DMS153 (cell line): ENCODE results near the gene MSX1.

ENCODE experiments used
- DNase-seq: peaks from one replicate; lab custom pipeline; 2025; lab: John Stamatoyannopoulos, UW

Gene MSX1

DNA sequence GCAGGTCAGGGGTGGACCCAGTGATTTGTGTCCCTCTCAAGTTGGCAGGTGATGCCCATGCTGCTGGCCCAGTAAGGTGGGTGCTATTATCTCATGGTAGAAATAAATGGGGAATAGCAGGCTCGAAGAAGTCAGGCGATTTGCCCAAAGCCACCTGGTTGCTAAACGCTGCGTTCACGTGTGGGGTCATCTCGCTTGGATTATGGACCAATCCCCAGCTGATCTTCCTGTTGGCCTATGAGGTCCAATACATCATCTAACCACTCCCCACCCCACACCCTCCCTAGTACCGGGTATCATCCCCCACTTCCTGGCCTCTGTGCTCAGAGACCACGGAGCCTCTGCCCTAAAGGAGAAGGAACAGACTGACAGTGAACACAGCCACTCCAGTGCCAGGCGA, 18.3 kb upstream of the MSX1 start:
- no peak for DNase-seq

GRCh38 chr4:4842476-4843441, 16.7 kb upstream of the MSX1 start:
- DNase-seq, result no peak

GRCh38 chr4:4843635-4844291, 15.7 kb upstream of the MSX1 start:
- no peak for DNase-seq

DNA sequence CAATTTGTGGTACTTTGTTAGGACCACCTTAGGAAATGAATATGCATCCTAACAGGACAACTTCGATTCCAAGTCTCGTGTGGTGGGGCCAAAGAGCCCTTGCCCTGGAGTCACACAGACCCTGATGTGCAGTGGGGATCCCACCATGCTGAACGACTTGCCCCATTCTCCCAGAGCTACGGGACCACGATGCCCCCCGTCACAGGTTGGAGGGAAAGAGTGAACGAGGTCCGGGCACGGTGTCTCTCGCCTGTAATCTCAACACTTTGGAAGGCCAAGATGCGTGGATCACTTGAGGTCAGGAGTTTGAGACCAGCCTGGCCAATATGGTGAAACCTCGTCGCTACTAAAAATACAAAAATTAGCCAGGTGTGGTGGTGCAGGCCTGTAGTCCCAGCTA, 14.4 kb upstream of the MSX1 start:
- no peak for DNase-seq

GRCh38 chr4:4847011-4847410, 12.5 kb upstream of the MSX1 start:
- no peak for DNase-seq

GRCh38 chr4:4848540-4848939, 10.9 kb upstream of the MSX1 start:
- no peak for DNase-seq

DNA sequence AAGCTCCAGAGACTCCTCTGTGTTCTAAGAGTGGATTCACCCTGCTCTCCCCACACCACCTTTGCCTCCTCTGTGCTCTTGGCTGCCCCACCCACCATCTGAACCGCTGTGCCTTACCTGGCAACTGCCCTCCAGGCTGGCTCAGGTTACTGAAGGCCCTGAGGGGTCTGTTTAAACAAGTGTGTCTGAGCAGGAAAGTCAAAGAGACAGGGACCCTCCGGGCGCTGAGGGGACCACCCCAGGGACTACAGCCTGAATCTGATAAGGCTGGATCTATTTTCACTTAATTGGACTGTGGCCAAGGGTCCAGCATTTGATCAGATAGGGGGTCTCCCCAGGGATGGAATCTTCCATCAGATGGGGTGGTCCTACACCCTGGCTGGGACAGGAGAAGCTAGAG, 10.4 kb upstream of the MSX1 start:
- no peak for DNase-seq

GRCh38 chr4:4849524-4850193, 9.8 kb upstream of the MSX1 start:
- DNase-seq, result no peak

- DNase-seq, result no peak
These were observed 8.4 kb upstream of the MSX1 start for GRCh38 chr4:4851081-4851480.

DNA sequence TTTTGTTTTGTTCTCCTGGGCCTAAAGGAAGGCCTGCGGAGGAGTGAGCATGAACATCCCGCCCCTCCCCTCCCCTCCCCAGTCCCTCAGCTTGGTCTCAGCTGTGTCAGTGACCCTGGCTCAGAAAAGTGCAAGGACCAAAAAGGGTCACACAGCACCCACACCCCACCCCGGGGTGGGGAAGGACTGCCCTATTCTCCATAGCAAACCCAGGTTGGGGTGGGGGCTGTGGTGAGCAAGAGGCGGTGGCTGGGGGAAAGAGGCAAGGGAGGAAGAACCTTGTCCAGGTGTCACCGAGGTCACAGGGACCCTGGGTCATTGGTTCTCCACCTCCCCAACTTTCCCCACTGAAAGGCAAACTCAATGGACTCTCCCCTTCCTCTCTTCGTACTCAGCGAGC, 7.6 kb upstream of the MSX1 start:
- no peak for DNase-seq

GRCh38 chr4:4852591-4853362, 6.7 kb upstream of the MSX1 start:
- no peak for DNase-seq

- DNase-seq, result no peak
These were observed 6.1 kb upstream of the MSX1 start for GRCh38 chr4:4853371-4853823.

DNA sequence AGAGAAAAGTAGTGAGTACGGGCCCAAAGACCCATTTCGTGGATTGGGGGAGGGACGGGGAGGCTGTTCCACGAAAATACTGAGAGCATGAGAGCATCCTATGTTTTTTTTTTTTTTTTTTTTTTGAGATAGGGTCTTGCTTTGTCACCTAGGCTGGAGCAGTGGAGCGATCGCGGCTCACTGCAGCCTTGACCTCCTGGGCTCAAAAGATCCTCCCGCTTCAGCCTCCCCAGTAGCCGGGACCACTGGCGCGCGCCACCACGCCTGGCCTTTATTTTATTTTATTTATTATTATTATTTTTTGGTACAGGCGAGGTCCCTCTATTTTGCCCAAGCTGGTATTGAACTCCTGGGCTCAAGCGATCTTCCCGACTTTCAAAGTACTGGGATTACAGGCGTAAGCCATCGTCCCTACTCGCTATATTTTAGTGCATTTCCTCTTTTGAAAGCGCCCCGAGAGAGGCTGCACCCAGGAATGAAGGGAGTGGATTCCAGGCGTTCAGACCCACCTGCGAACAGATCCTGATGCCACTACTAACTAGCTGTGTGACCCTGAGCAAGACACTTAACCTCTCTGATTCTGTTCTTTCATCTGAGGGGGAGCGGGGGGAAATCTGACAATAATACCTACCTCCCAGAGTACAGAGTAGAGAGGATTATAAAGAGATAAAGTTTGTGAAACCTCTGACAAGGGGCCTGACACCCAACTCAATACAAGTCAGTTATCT, 5.4 kb upstream of the MSX1 start:
- DNase-seq, result no peak

GRCh38 chr4:4854649-4855295, 4.7 kb upstream of the MSX1 start:
- no peak for DNase-seq

- DNase-seq, result no peak
These were observed 4.0 kb upstream of the MSX1 start for GRCh38 chr4:4855301-4856070.

GRCh38 chr4:4856071-4857000, 3.1 kb upstream of the MSX1 start:
- no peak for DNase-seq

DNA sequence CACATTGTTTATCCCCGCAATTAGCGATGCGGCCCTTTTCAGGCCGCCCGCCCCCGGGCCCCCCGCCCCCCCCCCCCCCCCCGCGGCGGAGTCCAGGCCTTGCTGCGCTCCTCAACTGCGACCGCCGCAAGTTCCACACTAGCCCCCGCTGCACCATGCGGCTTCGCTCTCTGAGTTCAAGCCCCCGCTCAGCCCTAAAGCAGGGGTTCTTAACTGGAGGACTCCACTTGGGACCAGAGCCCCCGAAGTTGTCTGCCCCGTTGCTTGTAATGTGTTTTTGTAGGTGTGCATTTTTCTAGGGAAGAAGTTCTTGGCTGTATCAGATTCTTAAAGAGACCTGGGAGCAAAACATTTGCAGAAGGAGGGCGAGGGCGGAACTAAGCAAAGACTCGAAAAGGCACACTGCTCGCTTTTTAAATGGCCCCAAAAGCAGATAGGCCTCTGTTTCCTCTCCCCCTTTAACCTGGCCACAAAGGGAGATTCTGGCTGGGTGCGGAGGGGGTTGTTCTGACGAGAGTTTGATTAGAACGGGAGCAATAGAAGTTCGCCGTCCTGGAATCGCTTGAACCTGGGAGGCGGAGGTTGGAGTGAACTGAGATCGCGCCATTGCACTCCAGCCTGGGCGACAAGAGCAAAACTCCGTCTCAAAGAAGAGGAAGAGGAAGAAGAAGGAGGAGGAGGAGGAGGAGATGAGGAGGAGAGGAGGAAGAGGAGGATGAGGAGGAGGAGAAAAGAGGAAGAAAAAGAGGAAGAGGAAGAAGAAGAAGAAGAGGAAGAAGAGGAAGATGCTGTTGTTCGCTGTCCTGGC, 2.3 kb upstream of the MSX1 start:
- no peak for DNase-seq
